H1 (cell line): Measurements from ENCODE around the gene DGKK. TPM values are rescaled to one million over a fixed set of nuclear protein-coding genes. Genes with fewer than 3 reads are reported as not detected.

Experiments used
- CTCF ChIA-PET: fragments of 300-600 bp; sonication (Branson Sonifier 250); formaldehyde crosslinking; loops from one replicate; lab custom pipeline; 2021; ENCODE audit not compliant: partially characterized antibody; lab: Charles Lee
- POLR2A ChIA-PET: fragments of 300-600 bp; sonication (Branson Sonifier 250); formaldehyde crosslinking; loops from one replicate; lab custom pipeline; 2021; ENCODE audit warnings: inconsistent platforms; ENCODE audit not compliant: partially characterized antibody; lab: Charles Lee
- DNase-seq, 2 experiments: peaks; one replicate each; pipeline versions ENCODE4 v3.0.0 to v3.0.0-alpha.2; 2010 to 2022; ENCODE audit warnings: low spot score in 2 of 2, low read depth in 1 of 2, mixed read lengths in 1 of 2
- FAIRE-seq: peaks from 2 replicates; lab custom pipeline; 2011; peaks lifted over from hg19 to GRCh38; lab: Jason Lieb, UNC
- H2AFZ ChIP-seq: 2 replicates; pipeline ENCODE4 v1.8.1; 2012; ENCODE audit warnings: low read length, inconsistent platforms
- H2AK5ac ChIP-seq: 2 replicates; pipeline ENCODE4 v1.6.1; 2013; ENCODE audit warnings: low read depth, low read length
- H2BK120ac ChIP-seq: replicated peaks from 2 replicates; pipeline ENCODE3; 2013; ENCODE audit warnings: low read depth, low read length, inconsistent platforms
- H2BK12ac ChIP-seq: 2 replicates; pipeline ENCODE4 v1.6.1; 2013; ENCODE audit warnings: low read depth, low read length
- H2BK15ac ChIP-seq: 2 replicates; pipeline ENCODE4 v1.6.1; 2013; ENCODE audit warnings: low read length
- H2BK20ac ChIP-seq: 2 replicates; pipeline ENCODE4 v1.6.1; 2013; ENCODE audit warnings: low read length
- H2BK5ac ChIP-seq: 2 replicates; pipeline ENCODE4 v1.6.1; 2013; ENCODE audit warnings: low read depth, low read length
- H3K14ac ChIP-seq: 2 replicates; pipeline ENCODE4 v1.6.1; 2013; ENCODE audit warnings: inconsistent platforms; ENCODE audit not compliant: insufficient read length
- H3K18ac ChIP-seq: 2 replicates; pipeline ENCODE4 v1.6.1; 2013; ENCODE audit warnings: low read length; ENCODE audit errors: extremely low read depth
- H3K23ac ChIP-seq: 2 replicates; pipeline ENCODE4 v1.6.1; 2013; ENCODE audit warnings: inconsistent platforms; ENCODE audit not compliant: insufficient read length
- H3K23me2 ChIP-seq: 2 replicates; pipeline ENCODE4 v1.6.1; 2013; ENCODE audit warnings: low read depth, low read length
- H3K27ac ChIP-seq: 2 replicates; pipeline ENCODE4 v1.6.1; 2011; ENCODE audit warnings: low read depth, low read length, inconsistent platforms
- H3K27me3 ChIP-seq, 4 experiments: replicated peaks in 1 of 4; 1 replicate in 1 of 4; 2 replicates in 3 of 4; pipeline versions ENCODE4 v1.6.1 to v1.8.1; 2011 to 2013; ENCODE audit warnings: low read length in 3 of 4, mild to moderate bottlenecking in 3 of 4, inconsistent platforms in 2 of 4, mixed read lengths in 2 of 4, moderate library complexity in 1 of 4; ENCODE audit not compliant: control insufficient read depth in 3 of 4, insufficient read depth in 3 of 4; ENCODE audit errors: extremely low read depth in 1 of 4
- H3K36me3 ChIP-seq, 4 experiments: 2 replicates each; pipeline versions ENCODE4 v1.6.1 to v1.8.1; 2011 to 2013; ENCODE audit warnings: mild to moderate bottlenecking in 4 of 4, low read length in 3 of 4, moderate library complexity in 2 of 4, control low read depth in 1 of 4, inconsistent platforms in 1 of 4; ENCODE audit not compliant: insufficient read depth in 4 of 4, control insufficient read depth in 2 of 4
- H3K4ac ChIP-seq: replicated peaks from 2 replicates; pipeline ENCODE3; 2013; ENCODE audit warnings: low read length, low read depth, mixed read lengths, inconsistent platforms; ENCODE audit not compliant: insufficient read length
- H3K4me1 ChIP-seq, 4 experiments: replicated peaks in 1 of 4; 1 replicate in 1 of 4; 2 replicates in 3 of 4; pipeline versions ENCODE4 v1.6.1 to v1.8.1; 2011 to 2013; ENCODE audit warnings: low read length in 3 of 4, inconsistent platforms in 2 of 4, mixed read lengths in 1 of 4; ENCODE audit not compliant: insufficient read depth in 4 of 4, control insufficient read depth in 3 of 4
- H3K4me2 ChIP-seq, 2 experiments: 2 replicates each; pipeline versions ENCODE4 v1.6.1 to v1.8.1; 2011 to 2013; ENCODE audit warnings: low read depth in 2 of 2, low read length in 2 of 2, control low read depth in 1 of 2, inconsistent platforms in 1 of 2, mild to moderate bottlenecking in 1 of 2; ENCODE audit not compliant: insufficient read depth in 1 of 2
- H3K4me3 ChIP-seq, 4 experiments: fragments of 200-600, 300-600 bp in 1 of 4; sonication (generic), shearing (Covaris generic), sonication (Bioruptor Twin) in 1 of 4; 2 replicates each; pipeline versions ENCODE4 v1.5.1 to v1.8.1; 2011 to 2016; ENCODE audit warnings: low read length in 4 of 4, low read depth in 3 of 4, control low read depth in 2 of 4, inconsistent platforms in 2 of 4, mild to moderate bottlenecking in 2 of 4, mixed read lengths in 1 of 4, moderate library complexity in 1 of 4; ENCODE audit not compliant: insufficient read depth in 2 of 4; ENCODE audit errors: extremely low read depth in 1 of 4
- H3K56ac ChIP-seq: replicated peaks from 2 replicates; pipeline ENCODE3; 2013; ENCODE audit warnings: low read depth, mild to moderate bottlenecking, mixed read lengths, low read length, inconsistent platforms; ENCODE audit not compliant: insufficient read length
- H3K79me1 ChIP-seq: 2 replicates; pipeline ENCODE4 v1.6.1; 2013; ENCODE audit warnings: low read depth, low read length, control low read depth
- H3K79me2 ChIP-seq, 2 experiments: 2 replicates each; pipeline versions ENCODE4 v1.6.1 to v1.8.1; 2012 to 2013; ENCODE audit warnings: low read length in 2 of 2, mild to moderate bottlenecking in 2 of 2, inconsistent platforms in 1 of 2; ENCODE audit not compliant: insufficient read depth in 2 of 2, control insufficient read depth in 1 of 2
- H3K9ac ChIP-seq, 4 experiments: replicated peaks in 1 of 4; 1 replicate in 1 of 4; 2 replicates in 3 of 4; pipeline versions ENCODE4 v1.6.1 to v1.8.1; 2011 to 2013; ENCODE audit warnings: low read depth in 3 of 4, low read length in 3 of 4, control low read depth in 2 of 4, mild to moderate bottlenecking in 2 of 4, moderate library complexity in 2 of 4, inconsistent platforms in 1 of 4; ENCODE audit errors: extremely low read depth in 1 of 4
- H3K9me3 ChIP-seq, 2 experiments: 2 replicates each; pipeline versions ENCODE4 v1.6.1 to v1.8.1; 2012 to 2013; ENCODE audit warnings: mild to moderate bottlenecking in 2 of 2, moderate library complexity in 2 of 2, control low read depth in 1 of 2, inconsistent platforms in 1 of 2, low read depth in 1 of 2, low read length in 1 of 2, mixed read lengths in 1 of 2; ENCODE audit not compliant: insufficient read depth in 2 of 2
- H4K20me1 ChIP-seq, 2 experiments: replicated peaks in 1 of 2; 2 replicates each; pipeline versions ENCODE3 to v1.8.1; 2011 to 2013; ENCODE audit warnings: inconsistent platforms in 2 of 2, low read length in 2 of 2, mild to moderate bottlenecking in 1 of 2; ENCODE audit not compliant: insufficient read depth in 2 of 2, control insufficient read depth in 1 of 2
- H4K5ac ChIP-seq: 2 replicates; pipeline ENCODE4 v1.6.1; 2013; ENCODE audit warnings: low read length, low read depth, mixed read lengths, inconsistent platforms; ENCODE audit not compliant: insufficient read length
- H4K8ac ChIP-seq: 2 replicates; pipeline ENCODE4 v1.8.0; 2013; ENCODE audit warnings: mild to moderate bottlenecking, moderate library complexity, low read length, inconsistent platforms; ENCODE audit not compliant: insufficient read depth; ENCODE audit errors: extremely low read depth
- H4K91ac ChIP-seq: replicated peaks from 2 replicates; pipeline ENCODE3; 2013; ENCODE audit warnings: low read length, mixed read lengths, inconsistent platforms; ENCODE audit not compliant: insufficient read length
- BACH1 ChIP-seq: IDR thresholded peaks from 2 replicates; pipeline ENCODE4 v1.6.1; 2012; ENCODE audit warnings: low read length, improper control_type of control experiment
- EGR1 ChIP-seq: IDR thresholded peaks from 2 replicates; pipeline ENCODE4 v1.6.1; 2011; ENCODE audit warnings: low read depth, low read length, borderline replicate concordance
- KDM4A ChIP-seq: IDR thresholded peaks from one replicate; pipeline ENCODE4 v1.7.1; 2012; ENCODE audit warnings: low read depth, mild to moderate bottlenecking, moderate library complexity, low read length, inconsistent platforms; ENCODE audit not compliant: severe bottlenecking
- TEAD4 ChIP-seq: IDR thresholded peaks from 2 replicates; pipeline ENCODE4 v1.6.1; 2012; ENCODE audit warnings: low read depth, low read length, inconsistent platforms, mixed read lengths
- WGBS, 2 experiments: shearing (Covaris generic) in 1 of 2; methylation state at CpG; one replicate each; pipeline versions ENCODE4 v1.1.6 to v1.1.7; 2013 to 2015; ENCODE audit warnings: low lambda C conversion rate in 2 of 2, mixed read lengths in 2 of 2, inconsistent platforms in 1 of 2, low coverage in 1 of 2, missing lambda C conversion rate in 1 of 2; ENCODE audit not compliant: insufficient replicate concordance in 2 of 2, insufficient coverage in 1 of 2, insufficient read length in 1 of 2; ENCODE audit errors: extremely low coverage in 1 of 2, missing lambda C conversion rate in 1 of 2; 5-methylcytosine and 5-hydroxymethylcytosine counted together
- polyA plus RNA-seq, 7 experiments: library from polyadenylated mRNA; depleted of rRNA in 3 of 7; stranded (reverse) in 5 of 7; unstranded in 2 of 7; fragments of >200 nt in 5 of 7; fragments of 200-250 nt in 2 of 7; gene quantifications; 1 replicate in 5 of 7; 2 replicates in 1 of 7; 4 replicates in 1 of 7; pipeline versions ENCODE4 v1.2.1 to v1.2.3, GENCODE V29; 2011 to 2013; ENCODE audit warnings: missing spikeins in 2 of 7, mixed read lengths in 2 of 7
- total RNA-seq: library from RNA; stranded (reverse); fragmentation: NEBNext Ultra II Directional; extraction: Animal tissue kit (Norgen Biotek cat#: 25700); gene quantifications from 2 replicates; pipeline ENCODE4 v1.2.1, GENCODE V29; 2021
- TF ChIP-seq, protein P1 (sequence below): IDR thresholded peaks from 2 replicates; pipeline ENCODE4 v1.6.1; 2012; ENCODE audit warnings: inconsistent platforms

DGKK gene
- total and polyA plus RNA-seq, 2 of the 8 experiments (the other 6 are each of a cell fraction or from before 2014, with no cell fraction given), result 4.9 to 19.2 TPM

DNA sequence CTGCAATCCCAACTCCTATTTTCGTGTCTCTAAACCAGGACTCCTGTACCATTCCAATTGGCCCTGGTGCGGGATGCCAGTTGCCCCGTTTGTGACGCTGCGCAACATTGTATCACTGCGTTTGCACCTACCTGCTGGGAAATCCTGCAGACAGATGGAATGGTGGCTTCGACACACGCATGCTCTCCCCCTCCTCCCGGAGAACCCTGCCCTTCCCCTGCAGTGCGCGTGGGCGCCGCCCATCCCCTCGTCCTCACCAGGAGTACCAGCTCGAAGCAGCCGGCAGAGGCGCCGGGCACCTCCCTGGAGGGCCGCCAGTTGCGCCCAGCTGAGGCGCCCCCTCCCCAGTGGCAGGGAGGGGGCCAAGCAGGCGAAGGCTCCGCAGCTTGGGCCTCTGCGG, 1.4 kb downstream of the DGKK start:
- H3K18ac ChIP-seq, result peak overlapping the region; percentile 48; the same call in 1 of the 2 replicates
- no peak overlapping the region for H2BK12ac ChIP-seq
- H2BK5ac ChIP-seq, result no peak overlapping the region
- peaks cover 1 to 38% (median 29%) of the 10 kb centered on the region in 4 experiments; a peak in 6 of 7 replicates for H3K27me3 ChIP-seq
- DNase-seq (no peak), FAIRE-seq (no peak)
- no peak overlapping the region for H4K91ac ChIP-seq
- TF ChIP-seq, protein P1, sequence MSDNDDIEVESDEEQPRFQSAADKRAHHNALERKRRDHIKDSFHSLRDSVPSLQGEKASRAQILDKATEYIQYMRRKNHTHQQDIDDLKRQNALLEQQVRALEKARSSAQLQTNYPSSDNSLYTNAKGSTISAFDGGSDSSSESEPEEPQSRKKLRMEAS, result peak; percentile 49; the same call in 1 of the 2 replicates
- TF ChIP-seq BACH1 (no peak), KDM4A (peak; percentile 36), EGR1 (no peak), TEAD4 (no peak)
- H3K79me1 ChIP-seq, result no peaks in the 10 kb centered on the region
- H2BK20ac ChIP-seq, result no peak overlapping the region
- peak overlapping the region; percentile 48 to 70 (median 51) for H3K4me3 ChIP-seq
- H3K27ac ChIP-seq, result no peak overlapping the region
- peaks cover 17% of the 10 kb centered on the region; the same call in 1 of the 2 replicates for H3K23me2 ChIP-seq
- no peak overlapping the region for H3K14ac ChIP-seq
- H2BK120ac ChIP-seq, result no peak overlapping the region
- no peak overlapping the region for H4K5ac ChIP-seq
- WGBS, 2 experiments, result 1% methylated on average over 12 of the region's 24 CpGs; no CpG with 5 or more reads in 1 of the 2 experiments
- H4K8ac ChIP-seq, result no peak overlapping the region
- H2AK5ac ChIP-seq, result no peak overlapping the region
- ChIA-PET POLR2A (interaction anchor here (0.6 kb wide), 1 partner anchor 302 kb away, joined by 3 read pairs; no protein-coding TSS in a partner anchor), CTCF (interaction anchor here (0.6 kb wide), 1 partner anchor 11 kb away, joined by 3 read pairs; no protein-coding TSS in a partner anchor)
- H2BK15ac ChIP-seq, result no peak overlapping the region
- H3K36me3 ChIP-seq, result no peaks in the 10 kb centered on the region
- H3K4ac ChIP-seq, result no peak overlapping the region
- H4K20me1 ChIP-seq, result peaks cover 0 to 3% of the 10 kb centered on the region in 2 experiments
- peaks cover 0 to 10% (median 3%) of the 10 kb centered on the region in 4 experiments; a peak in 3 of 7 replicates for H3K4me1 ChIP-seq
- no peaks in the 10 kb centered on the region for H3K9me3 ChIP-seq
- H3K79me2 ChIP-seq, result no peaks in the 10 kb centered on the region
- H3K9ac ChIP-seq, result no peak overlapping the region
- H3K23ac ChIP-seq, result no peak overlapping the region
- H3K4me2 ChIP-seq, result peak overlapping the region; percentile 91 to 99
- H3K56ac ChIP-seq, result no peak overlapping the region
- H2AFZ ChIP-seq, result no peak overlapping the region
